ENCODE measurements around the gene COL18A1.

COL18A1 gene

GRCh38 chr21:45488931-45489721 is 84.2 kb downstream of the COL18A1 start:
- no peak for TF ChIP-seq CTCF (conservative IDR thresholded peaks at IDR 0.05; ENCODE audit: low read depth)
- ChIA-PET POLR2A (ENCODE audit: low non-redundant PET) (no interaction called here), CTCF (interaction anchor here (0.7 kb wide), 1 partner anchor 11 kb away, joined by 3 read pairs; no protein-coding TSS in a partner anchor)
- H3K27ac ChIP-seq = no peak overlapping the region
- DNase-seq (ENCODE audit: low spot score) = no peak

GRCh38 chr21:45489722-45489982 is 84.7 kb downstream of the COL18A1 start:
- DNase-seq (ENCODE audit: low spot score) = no peak
- POLR2A ChIA-PET (ENCODE audit: low non-redundant PET) = no interaction called here
- no peak for TF ChIP-seq CTCF (conservative IDR thresholded peaks at IDR 0.05; ENCODE audit: low read depth)
- H3K27ac ChIP-seq = no peak overlapping the region
- CTCF ChIA-PET = no interaction called here

GRCh38 chr21:45490049-45490731 is 85.2 kb downstream of the COL18A1 start:
- no peak overlapping the region for H3K27ac ChIP-seq
- POLR2A ChIA-PET (ENCODE audit: low non-redundant PET) = no interaction called here
- CTCF ChIA-PET = no interaction called here
- DNase-seq (ENCODE audit: low spot score) = no peak
- TF ChIP-seq CTCF (conservative IDR thresholded peaks at IDR 0.05; ENCODE audit: low read depth) = no peak

GRCh38 chr21:45491056-45491455 is 86.1 kb downstream of the COL18A1 start:
- H3K27ac ChIP-seq = no peak overlapping the region
- no peak for TF ChIP-seq CTCF (conservative IDR thresholded peaks at IDR 0.05; ENCODE audit: low read depth)
- ChIA-PET CTCF (no interaction called here), POLR2A (ENCODE audit: low non-redundant PET) (no interaction called here)
- no peak for DNase-seq (ENCODE audit: low spot score)

- ChIA-PET CTCF (interaction anchor here (1.2 kb wide), 1 partner anchor 27 kb away, joined by 3 read pairs; no protein-coding TSS in a partner anchor), POLR2A (ENCODE audit: low non-redundant PET) (no interaction called here)
- H3K27ac ChIP-seq = peak overlapping the region; percentile 15; the same call in 1 of the 2 replicates
- TF ChIP-seq CTCF (conservative IDR thresholded peaks at IDR 0.05; ENCODE audit: low read depth) = no peak
- no peak for DNase-seq (ENCODE audit: low spot score)
Observed at GRCh38 chr21:45491623-45492022, 86.7 kb downstream of the COL18A1 start.

GRCh38 chr21:45492765-45493164 is 87.8 kb downstream of the COL18A1 start:
- no peak for TF ChIP-seq CTCF (conservative IDR thresholded peaks at IDR 0.05; ENCODE audit: low read depth)
- ChIA-PET CTCF (no interaction called here), POLR2A (ENCODE audit: low non-redundant PET) (no interaction called here)
- DNase-seq (ENCODE audit: low spot score) = no peak
- H3K27ac ChIP-seq = no peak overlapping the region

Measured in RWPE1 (cell line).